Measurements from ENCODE around the gene N4BP2.

DNA sequence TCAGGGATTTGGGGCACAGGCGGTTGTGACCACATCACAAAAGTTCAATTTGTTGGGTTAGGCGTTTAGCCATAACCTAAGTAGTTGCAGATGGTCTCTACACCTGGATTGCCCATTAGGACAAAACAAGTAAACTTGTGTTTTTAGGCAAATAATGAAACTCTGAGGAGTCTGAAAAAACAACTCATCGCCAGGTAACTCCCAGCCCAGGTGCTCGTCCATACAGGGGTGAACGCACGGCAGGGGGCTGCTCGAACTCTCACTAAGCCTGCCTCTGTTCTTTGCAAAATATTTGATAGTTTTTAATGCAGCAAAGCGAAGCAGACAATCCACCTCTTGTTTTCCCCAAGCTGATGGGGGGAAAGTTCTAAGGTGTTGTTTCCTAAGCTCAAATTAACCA lies 139.6 kb downstream of the N4BP2 start:
- TF ChIP-seq, protein P1, sequence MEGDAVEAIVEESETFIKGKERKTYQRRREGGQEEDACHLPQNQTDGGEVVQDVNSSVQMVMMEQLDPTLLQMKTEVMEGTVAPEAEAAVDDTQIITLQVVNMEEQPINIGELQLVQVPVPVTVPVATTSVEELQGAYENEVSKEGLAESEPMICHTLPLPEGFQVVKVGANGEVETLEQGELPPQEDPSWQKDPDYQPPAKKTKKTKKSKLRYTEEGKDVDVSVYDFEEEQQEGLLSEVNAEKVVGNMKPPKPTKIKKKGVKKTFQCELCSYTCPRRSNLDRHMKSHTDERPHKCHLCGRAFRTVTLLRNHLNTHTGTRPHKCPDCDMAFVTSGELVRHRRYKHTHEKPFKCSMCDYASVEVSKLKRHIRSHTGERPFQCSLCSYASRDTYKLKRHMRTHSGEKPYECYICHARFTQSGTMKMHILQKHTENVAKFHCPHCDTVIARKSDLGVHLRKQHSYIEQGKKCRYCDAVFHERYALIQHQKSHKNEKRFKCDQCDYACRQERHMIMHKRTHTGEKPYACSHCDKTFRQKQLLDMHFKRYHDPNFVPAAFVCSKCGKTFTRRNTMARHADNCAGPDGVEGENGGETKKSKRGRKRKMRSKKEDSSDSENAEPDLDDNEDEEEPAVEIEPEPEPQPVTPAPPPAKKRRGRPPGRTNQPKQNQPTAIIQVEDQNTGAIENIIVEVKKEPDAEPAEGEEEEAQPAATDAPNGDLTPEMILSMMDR (IDR thresholded peaks at IDR 0.05) = no peak
- TF ChIP-seq POLR2A (IDR thresholded peaks at IDR 0.05) (no peak), EP300 (IDR thresholded peaks at IDR 0.05) (no peak)

Data from tibial nerve (tissue), 4 donors.